Calu3 (cell line): ENCODE results near the gene CNTNAP1. TPM values are rescaled to one million over a fixed set of nuclear protein-coding genes. Genes with fewer than 3 reads are reported as not detected.
"Not testable (repeated sequence)": the region's sequence is repeated elsewhere in the genome, so short reads cannot be mapped to it uniquely, and the experiment has no call there.

Source experiments
- BruUV-seq: library from RNA; stranded (reverse); fragments of 400-500 nt; replicated peaks from 2 replicates; lab custom pipeline; 2021; lab: Mats Ljungman, UMichigan
- CTCF ChIA-PET: fragments of 300-600 bp; sonication (Branson Sonifier 250); formaldehyde crosslinking; loops from one replicate; lab custom pipeline; 2022; ENCODE audit warnings: antibody characterized with exemption; lab: Charles Lee
- DNase-seq: peaks from one replicate; pipeline ENCODE4 v3.0.0; 2022
- H3K27ac Mint-ChIP-seq: one replicate; pipeline ENCODE4 v1.8.0; 2022; ENCODE audit warnings: mixed read lengths; ENCODE audit not compliant: unreplicated experiment
- H3K27me3 Mint-ChIP-seq: one replicate; pipeline ENCODE4 v1.8.0; 2022; ENCODE audit warnings: mixed read lengths; ENCODE audit not compliant: unreplicated experiment
- H3K36me3 Mint-ChIP-seq: one replicate; pipeline ENCODE4 v1.8.0; 2022; ENCODE audit warnings: mild to moderate bottlenecking, moderate library complexity, mixed read lengths; ENCODE audit not compliant: insufficient read depth, unreplicated experiment
- H3K4me1 Mint-ChIP-seq: one replicate; pipeline ENCODE4 v1.8.0; 2022; ENCODE audit warnings: mild to moderate bottlenecking, low read depth, mixed read lengths; ENCODE audit not compliant: unreplicated experiment
- H3K4me3 Mint-ChIP-seq: one replicate; pipeline ENCODE4 v1.8.0; 2022; ENCODE audit warnings: mild to moderate bottlenecking, low read depth, moderate library complexity, mixed read lengths; ENCODE audit not compliant: unreplicated experiment
- H3K9me3 Mint-ChIP-seq: one replicate; pipeline ENCODE4 v1.8.0; 2022; ENCODE audit warnings: low read depth, mixed read lengths; ENCODE audit not compliant: unreplicated experiment
- intact Hi-C: fragments of 100-400 bp; cut with micrococcal nuclease; formaldehyde crosslinking; loops from one replicate; pipeline ENCODE4 v1.10.0; 2022; ENCODE audit not compliant: unreplicated experiment
- total RNA-seq: library from RNA; stranded (reverse); gene quantifications from 2 replicates; pipeline ENCODE4 v1.2.3, GENCODE V29; 2022
- TF ChIP-seq, protein P1 (sequence below): fragments of 200-600 bp; IDR thresholded peaks from one replicate; pipeline ENCODE4 v1.8.0; 2022; ENCODE audit warnings: antibody characterized with exemption; ENCODE audit not compliant: unreplicated experiment

Gene CNTNAP1
- total RNA-seq, 1 experiment from 2014 or later = 1.3 TPM

DNA sequence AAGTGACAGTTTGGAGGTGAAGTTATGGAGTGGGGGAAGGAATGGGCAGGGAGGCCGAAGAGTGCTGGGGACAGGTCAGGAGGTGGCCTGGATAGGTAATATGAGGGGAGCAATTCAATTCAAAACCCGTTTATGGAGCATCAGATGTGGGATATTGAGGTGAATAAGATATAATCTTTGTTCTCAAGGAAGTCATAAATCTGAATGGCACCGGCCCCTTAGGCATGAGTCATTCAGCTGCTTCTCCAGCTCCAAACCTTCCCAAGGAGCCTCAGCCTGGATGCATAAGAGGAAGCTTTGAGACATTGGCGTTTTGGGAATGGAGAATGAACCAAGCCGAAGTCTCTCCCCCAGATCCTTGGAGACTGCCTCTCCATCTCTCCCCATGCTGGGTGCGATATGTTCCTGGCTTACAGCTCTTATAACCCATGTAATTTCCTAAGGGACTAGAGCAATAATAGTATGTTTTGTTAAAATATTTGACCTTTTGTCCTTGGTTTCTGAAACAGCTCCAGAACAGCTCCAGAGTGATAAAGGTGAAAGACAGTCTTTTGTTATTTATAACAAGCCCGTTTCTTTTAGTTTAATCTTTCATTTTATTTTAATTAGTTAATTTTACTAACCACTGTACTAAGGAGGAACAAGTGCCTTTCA lies 21.5 kb upstream of the CNTNAP1 start:
- intact Hi-C loops = no loop called here
- no peak overlapping the region for H3K27ac Mint-ChIP-seq
- H3K27me3 Mint-ChIP-seq = no peaks in the 10 kb centered on the region
- H3K4me3 Mint-ChIP-seq = peak overlapping the region; percentile 99
- TF ChIP-seq, protein P1, sequence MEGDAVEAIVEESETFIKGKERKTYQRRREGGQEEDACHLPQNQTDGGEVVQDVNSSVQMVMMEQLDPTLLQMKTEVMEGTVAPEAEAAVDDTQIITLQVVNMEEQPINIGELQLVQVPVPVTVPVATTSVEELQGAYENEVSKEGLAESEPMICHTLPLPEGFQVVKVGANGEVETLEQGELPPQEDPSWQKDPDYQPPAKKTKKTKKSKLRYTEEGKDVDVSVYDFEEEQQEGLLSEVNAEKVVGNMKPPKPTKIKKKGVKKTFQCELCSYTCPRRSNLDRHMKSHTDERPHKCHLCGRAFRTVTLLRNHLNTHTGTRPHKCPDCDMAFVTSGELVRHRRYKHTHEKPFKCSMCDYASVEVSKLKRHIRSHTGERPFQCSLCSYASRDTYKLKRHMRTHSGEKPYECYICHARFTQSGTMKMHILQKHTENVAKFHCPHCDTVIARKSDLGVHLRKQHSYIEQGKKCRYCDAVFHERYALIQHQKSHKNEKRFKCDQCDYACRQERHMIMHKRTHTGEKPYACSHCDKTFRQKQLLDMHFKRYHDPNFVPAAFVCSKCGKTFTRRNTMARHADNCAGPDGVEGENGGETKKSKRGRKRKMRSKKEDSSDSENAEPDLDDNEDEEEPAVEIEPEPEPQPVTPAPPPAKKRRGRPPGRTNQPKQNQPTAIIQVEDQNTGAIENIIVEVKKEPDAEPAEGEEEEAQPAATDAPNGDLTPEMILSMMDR = no peak
- peaks cover 3% of the 10 kb centered on the region for H3K9me3 Mint-ChIP-seq
- DNase-seq = no peak
- H3K4me1 Mint-ChIP-seq = peaks cover 11% of the 10 kb centered on the region
- H3K36me3 Mint-ChIP-seq = peaks cover 16% of the 10 kb centered on the region
- CTCF ChIA-PET = interaction anchor here (0.5 to 1.7 kb wide), 6 partner anchors 13 to 51 kb away, joined by 3 to 12 read pairs (median 4); partner anchors contain the start of genes PLEKHH3, RETREG3 and TUBG1
- TSS peak; percentile 26 for BruUV-seq

DNA sequence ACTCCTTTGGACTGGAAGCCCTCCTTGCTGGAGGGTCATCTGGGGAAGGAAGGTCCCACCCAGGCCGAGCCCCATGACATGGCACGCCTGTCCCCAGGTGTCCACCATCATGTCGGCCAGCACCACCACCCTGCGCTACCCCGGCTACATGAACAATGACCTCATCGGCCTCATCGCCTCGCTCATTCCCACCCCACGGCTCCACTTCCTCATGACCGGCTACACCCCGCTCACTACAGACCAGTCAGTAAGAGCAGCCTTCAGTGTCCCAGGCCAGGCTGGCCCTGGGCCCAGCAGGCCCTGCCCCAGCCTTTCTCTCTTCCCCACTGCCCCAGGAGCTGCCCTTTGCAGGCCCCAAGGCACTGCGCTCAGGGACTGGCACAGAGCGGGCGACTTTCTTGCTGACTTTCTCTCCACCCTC lies 16.7 kb upstream of the CNTNAP1 start:
- intact Hi-C loops = no loop called here
- H3K27ac Mint-ChIP-seq = no peak overlapping the region
- TF ChIP-seq, protein P1 = no peak
- no TSS peak for BruUV-seq
- H3K27me3 Mint-ChIP-seq = no peaks in the 10 kb centered on the region
- DNase-seq = no peak
- no peaks in the 10 kb centered on the region for H3K9me3 Mint-ChIP-seq
- H3K4me1 Mint-ChIP-seq = peaks cover 28% of the 10 kb centered on the region
- H3K4me3 Mint-ChIP-seq = no peak overlapping the region
- CTCF ChIA-PET = no interaction called here
- H3K36me3 Mint-ChIP-seq = peaks cover 47% of the 10 kb centered on the region

DNA sequence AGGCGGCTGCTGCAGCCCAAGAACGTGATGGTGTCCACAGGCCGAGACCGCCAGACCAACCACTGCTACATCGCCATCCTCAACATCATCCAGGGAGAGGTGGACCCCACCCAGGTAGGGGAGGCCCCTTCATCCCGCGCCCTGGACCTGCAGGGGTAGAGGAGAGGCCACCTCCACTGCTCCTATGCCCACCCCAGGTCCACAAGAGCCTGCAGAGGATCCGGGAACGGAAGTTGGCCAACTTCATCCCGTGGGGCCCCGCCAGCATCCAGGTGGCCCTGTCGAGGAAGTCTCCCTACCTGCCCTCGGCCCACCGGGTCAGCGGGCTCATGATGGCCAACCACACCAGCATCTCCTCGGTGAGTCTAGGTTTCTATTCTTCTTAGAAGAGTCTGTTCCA lies 16.2 kb upstream of the CNTNAP1 start:
- CTCF ChIA-PET = interaction anchor here (2.5 kb wide), 1 partner anchor 12 kb away, joined by 10 read pairs; no protein-coding TSS in a partner anchor
- Mint-ChIP-seq H3K4me1 (peaks cover 25% of the 10 kb centered on the region), H3K36me3 (peaks cover 53% of the 10 kb centered on the region)
- H3K27ac Mint-ChIP-seq, H3K9me3 Mint-ChIP-seq, H3K4me3 Mint-ChIP-seq, BruUV-seq, H3K27me3 Mint-ChIP-seq, DNase-seq, intact Hi-C loops: not testable (repeated sequence)

DNA sequence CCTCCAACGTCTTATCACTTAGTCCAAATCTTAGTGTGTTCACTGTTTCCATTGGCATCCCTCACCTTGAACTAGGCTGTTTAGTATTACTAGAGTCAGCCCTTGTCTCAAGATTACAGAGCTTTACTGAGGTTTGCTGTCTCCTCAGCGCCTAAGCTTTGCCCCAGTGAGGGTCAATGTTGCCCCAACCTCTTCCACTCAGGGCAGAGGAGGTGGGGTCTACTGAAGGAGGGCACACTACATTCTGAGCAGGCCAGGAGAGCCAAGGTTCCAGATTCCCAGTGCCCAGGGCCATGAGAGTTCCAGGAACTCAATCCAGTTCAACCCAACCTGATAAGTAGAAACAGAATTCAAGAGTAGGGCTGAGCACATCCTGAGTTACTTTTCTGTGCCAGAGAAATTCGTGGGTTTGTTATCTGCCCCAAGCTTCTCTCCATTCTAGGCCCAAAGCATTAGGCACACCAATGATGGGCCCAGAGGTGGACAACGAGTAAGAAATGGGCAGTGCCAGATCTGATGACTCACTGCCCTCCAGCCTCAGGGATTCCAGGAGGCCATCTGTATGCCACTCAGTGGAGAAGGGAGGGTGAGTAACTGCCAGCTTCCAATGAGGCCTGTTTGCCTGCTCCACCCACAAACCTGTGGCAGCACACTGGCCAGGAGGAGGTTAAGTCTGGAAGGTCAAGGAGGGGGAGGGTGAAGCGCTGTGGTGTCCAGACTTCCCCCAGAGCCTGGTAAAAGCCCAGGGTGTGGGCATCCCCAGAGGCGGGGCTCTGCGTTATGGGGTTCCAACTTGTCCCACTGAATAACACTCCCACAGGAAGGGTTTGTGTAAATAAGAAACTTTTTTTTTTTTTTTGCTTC lies 15.0 kb upstream of the CNTNAP1 start:
- H3K27ac Mint-ChIP-seq = peak overlapping the region; percentile 57
- CTCF ChIA-PET = interaction anchor here (0.8 to 2.6 kb wide), 4 partner anchors 9 to 58 kb away, joined by 4 to 10 read pairs (median 5); partner anchors contain the start of genes PLEKHH3, RETREG3 and TUBG1
- DNase-seq = peak; percentile 70
- TF ChIP-seq, protein P1 = no peak
- no peaks in the 10 kb centered on the region for H3K9me3 Mint-ChIP-seq
- peaks cover 65% of the 10 kb centered on the region for H3K36me3 Mint-ChIP-seq
- no TSS peak for BruUV-seq
- no peaks in the 10 kb centered on the region for H3K27me3 Mint-ChIP-seq
- intact Hi-C loops = no loop called here
- H3K4me1 Mint-ChIP-seq = peaks cover 25% of the 10 kb centered on the region
- no peak overlapping the region for H3K4me3 Mint-ChIP-seq
